ENCODE data around the gene FKRP.
"Not testable (repeated sequence)": the region's sequence is repeated elsewhere in the genome, so short reads cannot be mapped to it uniquely, and the experiment has no call there.

The FKRP gene

GRCh38 chr19:46789371-46789770 is 43.5 kb downstream of the FKRP start:
- no peak for DNase-seq (ENCODE audit: low spot score)
- in situ Hi-C loops (cut with MboI; ENCODE audit: low pct_unique_long_range_greater_than_20kb, low sequenced_read_pairs, unreplicated experiment) = no loop called here

GRCh38 chr19:46791944-46792343 is 46.1 kb downstream of the FKRP start:
- peak; percentile 54 for DNase-seq (ENCODE audit: low spot score)
- in situ Hi-C loops (cut with MboI; ENCODE audit: low pct_unique_long_range_greater_than_20kb, low sequenced_read_pairs, unreplicated experiment) = no loop called here
- TF ChIP-seq CTCF (IDR thresholded peaks at IDR 0.05; ENCODE audit: extremely low read depth, insufficient read depth, missing control alignments) = no peak

More at GRCh38 chr19:46789371-46789770, 43.5 kb downstream of the FKRP start:
- TF ChIP-seq CTCF (IDR thresholded peaks at IDR 0.05; ENCODE audit: extremely low read depth, insufficient read depth, missing control alignments) = no peak

GRCh38 chr19:46797881-46798280 is 52.0 kb downstream of the FKRP start:
- DNase-seq (ENCODE audit: low spot score) = no peak
- in situ Hi-C loops (cut with MboI; ENCODE audit: low pct_unique_long_range_greater_than_20kb, low sequenced_read_pairs, unreplicated experiment) = no loop called here
- TF ChIP-seq CTCF (IDR thresholded peaks at IDR 0.05; ENCODE audit: extremely low read depth, insufficient read depth, missing control alignments) = no peak

GRCh38 chr19:46798713-46799112 is 52.9 kb downstream of the FKRP start:
- in situ Hi-C loops (cut with MboI; ENCODE audit: low pct_unique_long_range_greater_than_20kb, low sequenced_read_pairs, unreplicated experiment) = no loop called here

GRCh38 chr19:46802152-46802551 is 56.3 kb downstream of the FKRP start:
- in situ Hi-C loops (cut with MboI; ENCODE audit: low pct_unique_long_range_greater_than_20kb, low sequenced_read_pairs, unreplicated experiment) = no loop called here
- TF ChIP-seq CTCF (IDR thresholded peaks at IDR 0.05; ENCODE audit: extremely low read depth, insufficient read depth, missing control alignments) = no peak
- DNase-seq (ENCODE audit: low spot score) = no peak

More at GRCh38 chr19:46798713-46799112, 52.9 kb downstream of the FKRP start:
- DNase-seq (ENCODE audit: low spot score) = no peak
- no peak for TF ChIP-seq CTCF (IDR thresholded peaks at IDR 0.05; ENCODE audit: extremely low read depth, insufficient read depth, missing control alignments)

GRCh38 chr19:46803555-46803954 is 57.7 kb downstream of the FKRP start:
- in situ Hi-C loops (cut with MboI; ENCODE audit: low pct_unique_long_range_greater_than_20kb, low sequenced_read_pairs, unreplicated experiment) = no loop called here
- DNase-seq (ENCODE audit: low spot score) = no peak

GRCh38 chr19:46804432-46804831 is 58.6 kb downstream of the FKRP start:
- in situ Hi-C loops (cut with MboI; ENCODE audit: low pct_unique_long_range_greater_than_20kb, low sequenced_read_pairs, unreplicated experiment); DNase-seq (ENCODE audit: low spot score): not testable (repeated sequence)

More at GRCh38 chr19:46803555-46803954, 57.7 kb downstream of the FKRP start:
- no peak for TF ChIP-seq CTCF (IDR thresholded peaks at IDR 0.05; ENCODE audit: extremely low read depth, insufficient read depth, missing control alignments)
